ENCODE results near the gene WIF1.

DNA sequence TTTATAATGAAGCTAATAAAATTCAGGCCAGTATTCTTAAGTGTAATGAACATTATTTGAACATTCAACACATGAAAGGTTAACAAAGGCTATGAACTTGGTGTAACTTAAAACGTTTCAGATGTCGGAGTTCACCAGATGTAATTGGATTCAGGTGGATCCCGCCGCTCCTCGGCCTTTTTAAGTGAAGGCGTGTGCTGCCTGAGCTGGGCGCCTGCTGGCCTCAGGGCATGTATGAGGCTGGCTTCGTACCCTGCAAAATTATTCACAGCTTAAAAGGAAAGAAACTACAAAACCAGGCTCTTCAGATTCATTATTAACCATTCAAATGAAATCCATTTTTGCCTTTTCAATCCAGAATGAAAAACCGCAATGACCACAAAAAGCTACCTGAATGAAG lies 69.9 kb downstream of the WIF1 start:
- TF ChIP-seq CTCF (conservative IDR thresholded peaks at IDR 0.05 in 1 of 2, IDR thresholded peaks at IDR 0.05 in 1 of 2; ENCODE audit: low read depth in 1 of 2, low read length in 2 of 2): no peak
- TF ChIP-seq EZH2 (IDR thresholded peaks at IDR 0.05; ENCODE audit: low read length, missing control alignments): no peak

Data from fibroblast of lung (primary cell).